ENCODE data around the gene TPM1.

- no peak for TF ChIP-seq CTCF (IDR thresholded peaks at IDR 0.05)
- no peak for TF ChIP-seq ZFX (IDR thresholded peaks at IDR 0.05; ENCODE audit: borderline replicate concordance)
These were observed 1.6 kb upstream of the TPM1 start for GRCh38 chr15:63040954-63041353.
